GOT3 (cell line): ENCODE measurements around the gene LIFR.

ENCODE experiments used
- DNase-seq: peaks from one replicate; lab custom pipeline; 2025; ENCODE audit warnings: mixed read lengths; lab: John Stamatoyannopoulos, UW

LIFR gene

DNA sequence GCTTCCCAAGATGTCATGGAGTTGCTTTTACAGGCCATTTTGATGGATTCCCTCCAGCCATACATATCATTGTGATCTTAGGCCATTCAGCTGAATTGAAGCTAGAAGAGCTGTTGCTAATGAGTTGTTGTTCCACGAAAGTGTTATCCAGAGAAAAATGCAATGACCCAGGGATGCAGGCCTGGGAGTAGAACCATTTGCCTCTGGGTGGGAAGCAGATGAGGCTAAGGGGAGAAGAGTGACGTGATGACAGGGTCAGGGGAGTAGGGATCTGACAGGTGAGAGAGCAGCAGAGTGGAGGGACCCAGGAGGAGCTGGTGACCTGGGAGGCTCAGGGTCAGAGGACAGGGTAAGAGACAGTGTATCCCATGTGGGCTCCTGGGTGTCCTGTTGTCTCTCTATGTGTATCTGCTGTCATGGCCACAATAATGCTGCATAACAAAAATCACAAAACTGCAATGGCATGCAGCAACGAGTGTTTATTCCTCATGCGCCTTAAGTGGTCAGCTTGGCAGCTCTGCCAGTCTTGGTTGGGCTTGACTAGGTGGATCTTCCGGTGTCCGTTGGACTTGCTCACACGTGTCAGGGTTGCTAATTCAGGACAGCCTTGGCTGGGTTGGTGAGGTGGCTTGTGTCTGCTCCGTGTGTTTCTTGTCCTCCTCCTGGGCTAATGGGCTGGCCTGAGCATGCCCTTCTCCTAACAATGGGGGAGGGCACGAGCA lies 90.6 kb downstream of the LIFR start:
- no peak for DNase-seq

DNA sequence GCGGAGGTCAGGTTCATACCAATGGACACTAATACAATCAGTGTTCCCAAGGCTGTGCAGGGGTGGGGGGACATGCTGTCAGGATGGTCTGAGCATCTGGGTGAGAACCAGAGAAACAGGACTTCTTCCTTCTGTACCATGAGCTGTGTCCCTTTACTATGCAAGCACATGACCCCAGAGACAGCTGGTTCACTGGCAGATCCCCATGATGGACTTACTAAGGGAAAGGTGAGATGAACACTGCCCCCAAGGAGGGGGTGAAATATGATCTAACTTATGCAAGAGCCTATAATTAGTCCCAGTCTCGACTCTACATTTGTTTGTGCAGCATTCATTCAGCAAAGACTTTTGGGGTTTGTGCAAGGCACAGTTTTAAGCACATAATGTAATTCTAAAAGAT lies 91.4 kb downstream of the LIFR start:
- DNase-seq: no peak

DNA sequence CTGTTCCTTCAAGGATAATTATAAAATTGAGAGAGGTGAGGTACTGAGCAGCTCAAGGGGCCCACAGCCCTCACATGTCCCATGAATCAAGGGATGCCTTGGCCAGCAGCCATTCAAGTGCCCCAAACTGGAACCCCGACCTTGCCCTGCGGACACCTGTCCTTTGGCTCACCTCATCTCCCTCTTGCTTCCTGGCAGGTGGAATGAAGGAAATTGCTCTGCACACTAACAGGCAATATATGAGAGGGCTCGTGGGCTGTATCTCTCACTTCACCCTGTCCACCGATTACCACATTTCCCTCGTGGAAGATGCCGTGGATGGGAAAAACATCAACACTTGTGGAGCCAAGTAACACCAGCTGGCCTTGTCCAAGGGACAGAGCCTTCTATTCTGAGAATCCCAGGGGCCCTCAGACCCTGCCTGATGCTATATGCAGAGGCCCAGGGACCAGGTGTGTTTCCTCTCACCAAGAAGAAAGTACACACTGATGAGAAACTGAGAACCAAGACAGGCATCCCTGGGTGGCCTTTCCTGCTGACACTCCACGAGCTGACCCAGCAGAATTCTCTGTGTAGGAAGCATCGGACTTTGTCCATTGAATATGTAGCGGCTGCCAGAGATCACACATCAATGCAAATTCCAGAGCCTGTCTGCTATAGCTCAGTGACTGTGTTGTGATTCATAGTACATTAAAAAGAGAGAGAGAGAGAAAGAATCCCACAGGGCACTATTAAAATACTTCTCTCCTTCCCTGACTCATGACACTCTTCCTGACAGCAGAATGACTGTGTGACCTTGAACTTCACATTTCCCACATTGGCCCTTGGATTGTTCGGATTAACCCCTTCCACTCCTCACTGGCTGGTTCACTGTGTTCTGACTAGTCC lies 92.6 kb downstream of the LIFR start:
- DNase-seq: no peak

DNA sequence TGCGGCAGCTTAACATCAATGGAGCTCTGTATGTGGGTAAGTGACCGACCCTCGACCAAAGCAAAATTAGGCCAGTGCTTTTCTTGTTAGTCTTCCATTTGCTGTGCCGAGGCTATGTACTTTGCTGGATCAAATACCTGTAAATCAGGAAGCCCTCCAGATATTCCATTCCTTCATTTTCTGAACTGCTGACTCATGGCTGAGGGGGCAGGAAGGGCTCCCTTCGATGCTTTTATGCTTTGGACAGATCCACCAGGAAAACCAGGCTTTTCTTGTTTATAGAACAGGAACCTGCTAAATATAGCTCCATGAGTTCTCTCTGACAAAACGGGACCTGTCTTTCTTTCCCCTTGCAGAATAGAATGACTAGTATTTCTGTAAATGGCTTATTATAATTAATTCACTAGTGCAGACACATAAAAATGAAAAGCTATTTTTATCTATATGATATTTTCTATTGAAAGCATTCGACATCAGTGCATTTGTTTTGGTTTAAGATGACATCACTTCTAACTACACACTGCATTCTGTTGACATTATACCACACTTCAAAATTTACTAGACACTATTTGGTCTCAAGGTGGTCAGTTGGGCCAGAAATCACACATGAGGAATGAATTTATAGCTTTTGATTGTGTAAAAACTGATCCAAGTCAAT lies 93.3 kb downstream of the LIFR start:
- no peak for DNase-seq

DNA sequence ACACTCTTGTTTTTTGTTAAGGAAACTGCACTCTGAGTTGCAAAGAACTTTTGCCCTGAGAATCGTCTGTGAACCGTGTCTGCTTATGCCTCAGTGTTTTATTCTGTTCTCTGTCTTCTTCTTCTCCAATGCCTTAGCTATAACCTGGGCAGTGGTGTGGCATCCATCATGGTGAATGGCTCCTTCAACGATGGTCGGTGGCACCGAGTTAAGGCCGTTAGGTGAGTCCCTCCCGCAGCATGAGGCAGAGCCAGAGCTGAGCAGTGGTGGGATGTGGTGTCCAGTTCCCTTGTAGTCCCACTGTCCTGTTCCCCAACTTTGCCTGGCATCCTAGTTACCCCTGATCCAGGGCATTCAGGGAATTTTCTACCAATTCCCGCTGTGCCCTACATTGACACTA lies 98.3 kb downstream of the LIFR start:
- no peak for DNase-seq

DNA sequence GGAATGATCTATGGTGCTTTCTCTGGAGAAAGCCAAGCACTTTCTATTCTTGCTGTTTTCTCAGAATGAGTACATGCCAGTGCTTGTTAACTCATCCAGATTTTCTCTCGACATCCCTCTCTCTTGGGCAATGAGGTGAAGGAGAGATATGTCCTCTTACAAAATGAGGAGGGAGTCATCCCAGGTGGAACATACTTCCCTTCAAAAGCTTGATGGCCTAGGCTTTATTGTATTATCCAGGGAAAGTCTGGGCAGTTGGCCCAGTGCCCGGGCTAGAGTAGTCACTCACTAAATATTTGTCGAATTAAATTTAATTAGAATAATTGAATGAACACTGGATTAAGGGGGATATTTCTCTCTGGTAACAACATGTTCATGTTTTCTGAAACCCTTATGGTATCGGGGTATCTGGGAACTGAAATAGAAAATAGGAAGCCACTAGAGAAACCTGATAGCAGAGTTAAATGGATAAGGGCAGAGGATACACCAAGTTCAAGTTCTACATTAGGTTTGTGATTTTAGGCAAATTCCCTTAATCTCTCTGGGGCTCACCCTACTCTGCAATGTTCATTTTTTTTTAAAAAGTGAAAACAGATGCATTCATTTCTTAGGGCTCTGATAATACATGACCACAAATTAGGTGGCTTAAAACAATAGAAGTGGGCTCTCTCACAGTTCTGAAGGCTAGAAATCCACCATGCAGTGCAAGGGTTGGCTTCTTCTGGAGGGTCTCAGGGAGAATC lies 99.6 kb downstream of the LIFR start:
- no peak for DNase-seq

DNA sequence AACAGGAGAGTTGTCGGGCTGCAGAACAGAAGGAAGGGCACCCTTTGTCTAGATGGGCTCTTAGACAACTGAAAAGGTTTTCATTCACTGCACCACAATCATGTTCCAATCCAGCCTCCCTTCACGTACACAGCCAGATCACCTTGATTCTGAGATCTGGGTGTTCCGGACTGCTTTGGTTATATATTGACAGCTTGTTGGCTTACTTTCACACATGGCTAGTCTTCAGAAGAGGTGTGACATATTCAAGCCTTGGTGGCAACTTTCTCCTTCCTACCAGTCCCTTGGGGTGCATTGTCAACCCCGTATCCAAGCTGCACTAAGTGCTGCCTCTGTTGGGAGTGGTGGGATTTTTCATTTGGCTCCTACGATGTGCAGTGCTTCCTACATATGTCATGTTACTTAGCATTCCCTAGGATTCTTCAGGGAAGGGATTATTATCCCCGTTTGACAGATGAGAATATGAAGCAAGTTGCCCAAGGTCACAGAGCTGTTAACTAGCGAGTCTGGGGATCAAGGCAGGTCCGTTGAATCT lies 100.6 kb downstream of the LIFR start:
- DNase-seq: no peak

DNA sequence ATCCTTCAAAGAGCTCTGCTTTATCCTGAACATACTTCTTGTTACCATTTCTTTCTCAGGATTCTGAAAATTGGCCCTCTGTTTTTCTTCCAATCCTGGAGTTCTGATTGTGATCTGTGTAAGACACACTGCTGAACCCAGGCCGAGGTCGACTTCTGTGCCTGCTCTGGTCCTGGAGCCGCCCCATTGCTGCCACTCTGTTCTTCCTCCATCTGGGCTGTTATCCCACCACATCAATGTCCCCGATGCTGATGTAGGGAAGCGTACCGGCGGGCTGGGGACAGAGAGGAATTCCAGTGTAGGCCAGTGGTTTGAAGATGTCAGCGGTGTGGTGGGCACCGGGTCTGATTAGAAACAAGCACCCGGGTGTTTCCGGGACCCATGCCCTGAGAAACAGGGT lies 102.5 kb downstream of the LIFR start:
- no peak for DNase-seq

DNA sequence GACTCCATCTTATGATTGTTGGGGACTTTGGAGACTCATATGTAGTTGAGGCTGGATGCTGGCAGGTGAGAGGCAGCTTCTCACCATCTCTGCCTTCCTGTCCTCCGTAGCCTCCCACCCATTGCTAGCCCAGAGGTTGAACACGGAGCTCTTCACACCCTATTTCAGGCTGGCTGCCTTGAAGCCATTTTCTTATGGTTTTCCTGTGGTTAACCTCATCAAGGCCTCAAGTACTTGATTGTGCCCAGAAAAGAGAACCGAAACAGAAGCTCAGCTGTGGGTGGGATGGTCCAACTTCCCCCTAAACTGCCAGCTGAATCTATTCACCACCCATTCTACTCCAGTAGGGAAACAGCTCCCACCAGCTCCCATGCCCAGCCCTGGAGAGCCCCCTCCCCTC lies 102.9 kb downstream of the LIFR start:
- DNase-seq: no peak

DNA sequence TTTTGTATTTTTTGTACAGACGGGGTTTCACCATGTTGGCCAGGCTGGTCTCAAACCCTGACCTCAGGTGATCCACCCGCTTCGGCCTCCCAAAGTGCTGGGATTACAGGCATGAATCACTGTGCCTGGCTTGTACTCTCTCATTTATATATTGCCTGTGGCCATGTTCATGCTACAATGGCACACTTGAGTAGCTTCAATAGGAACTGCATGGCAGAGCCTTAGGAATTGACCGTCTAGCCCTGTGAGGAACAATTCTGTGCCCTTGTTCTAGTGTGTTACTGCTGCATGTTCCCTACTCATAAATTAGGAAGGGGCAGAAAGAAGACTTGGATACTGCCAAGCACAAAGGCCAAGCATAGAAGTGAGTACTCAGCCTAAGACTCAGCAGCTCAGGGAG lies 104.2 kb downstream of the LIFR start:
- no peak for DNase-seq

DNA sequence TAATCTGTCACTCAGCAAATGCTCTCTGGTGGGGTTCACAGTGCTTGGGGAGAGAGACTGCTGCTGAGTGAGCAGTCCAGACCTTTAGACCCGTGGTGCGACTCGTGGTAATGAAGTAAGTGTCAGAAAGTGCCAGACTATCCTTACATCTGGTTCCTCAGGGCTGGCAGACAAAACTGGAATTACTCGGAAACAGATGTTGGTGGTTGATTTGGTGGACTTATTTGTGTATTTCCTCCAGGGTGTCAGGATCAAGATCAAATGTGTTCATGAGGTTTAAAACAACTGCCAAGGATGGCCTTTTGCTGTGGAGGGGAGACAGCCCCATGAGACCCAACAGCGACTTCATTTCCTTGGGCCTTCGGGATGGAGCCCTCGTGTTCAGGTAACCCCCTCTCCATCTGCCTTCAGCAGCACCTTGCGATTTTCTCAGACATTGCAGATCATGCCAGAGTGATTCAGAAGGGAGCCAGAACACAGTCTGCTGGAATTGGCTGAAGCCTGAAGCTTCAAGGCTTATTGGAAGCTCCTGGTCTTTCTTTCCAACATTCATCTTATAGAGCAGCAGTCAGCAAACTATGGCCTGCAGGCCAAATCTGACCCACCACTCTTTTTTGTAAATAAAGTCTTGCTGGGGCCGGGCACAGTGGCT lies 105.2 kb downstream of the LIFR start:
- no peak for DNase-seq

DNA sequence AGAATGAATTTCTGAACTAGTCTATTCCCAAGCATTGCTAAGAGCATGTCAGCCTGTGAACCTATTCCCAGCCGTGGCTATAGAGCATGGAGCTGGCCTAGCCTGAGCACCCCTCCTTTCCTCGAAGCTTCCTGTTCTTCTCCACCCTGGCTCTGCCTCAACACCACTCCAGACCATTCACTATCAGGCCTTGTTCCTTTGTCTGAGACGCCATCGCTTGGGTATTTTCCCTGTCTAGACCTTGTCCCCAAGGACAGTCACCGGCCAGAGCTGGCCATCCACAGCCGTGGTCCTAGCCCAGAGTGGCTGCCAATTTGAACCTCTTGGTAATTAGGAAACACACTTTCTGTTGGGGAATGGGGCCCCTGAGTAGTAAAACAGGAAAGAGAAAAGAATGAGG lies 105.8 kb downstream of the LIFR start:
- DNase-seq: no peak

DNA sequence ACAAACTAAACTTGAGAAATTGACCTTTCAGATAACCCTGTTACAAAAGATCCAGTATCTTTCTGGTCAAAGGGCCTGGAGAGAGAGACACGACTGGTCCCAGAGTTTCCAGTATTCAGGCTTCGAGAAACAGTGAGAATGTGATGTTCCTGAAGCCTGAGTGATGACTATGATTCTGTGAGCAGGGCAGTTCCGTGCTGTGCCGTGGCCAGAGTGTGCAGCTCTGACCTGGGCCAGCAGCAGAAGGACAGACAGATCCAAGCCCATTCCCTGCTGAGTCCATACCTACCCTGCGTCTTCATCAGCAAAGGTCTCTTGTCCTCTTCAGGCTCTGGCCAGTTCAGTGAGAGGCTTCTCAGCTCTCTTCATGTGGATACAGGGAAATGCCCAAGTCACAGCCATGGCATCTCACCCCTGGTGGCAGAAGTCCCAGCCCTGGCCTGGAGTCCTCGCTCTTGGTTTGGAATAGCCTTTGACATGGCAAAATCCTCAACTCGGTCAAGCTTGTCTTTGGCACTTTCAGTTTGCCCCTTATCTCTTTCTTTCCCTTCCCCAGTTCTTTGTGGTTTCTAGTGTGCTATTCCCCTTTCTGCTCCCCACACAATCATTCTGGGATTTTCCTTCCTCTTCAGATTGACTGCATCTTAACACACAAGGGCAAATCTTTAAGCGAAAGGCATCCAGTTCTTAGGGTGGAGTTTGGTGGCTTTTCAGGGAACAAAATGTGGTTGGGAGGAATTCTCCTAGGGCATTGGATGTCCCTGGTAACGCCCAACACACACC lies 107.7 kb downstream of the LIFR start:
- no peak for DNase-seq

DNA sequence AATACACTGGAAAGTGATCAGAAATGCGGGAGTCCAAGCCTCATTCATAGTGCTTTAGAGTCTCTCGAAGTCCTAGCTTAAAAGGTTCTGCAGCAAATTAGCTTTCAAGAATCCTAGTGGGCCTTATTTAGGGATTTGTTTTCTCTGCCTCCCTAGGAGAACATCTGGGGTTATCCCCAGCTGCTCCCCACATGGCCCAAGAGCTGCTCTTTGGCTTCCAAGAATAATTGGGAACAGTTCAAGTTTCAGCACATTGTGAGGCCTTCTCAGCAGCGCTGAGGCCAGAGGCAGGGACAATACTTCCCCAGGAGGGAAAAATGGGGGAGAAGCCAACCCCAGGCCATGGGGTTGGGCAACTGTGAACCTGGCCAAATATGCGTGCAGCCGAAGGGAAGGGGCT lies 108.7 kb downstream of the LIFR start:
- DNase-seq: no peak

DNA sequence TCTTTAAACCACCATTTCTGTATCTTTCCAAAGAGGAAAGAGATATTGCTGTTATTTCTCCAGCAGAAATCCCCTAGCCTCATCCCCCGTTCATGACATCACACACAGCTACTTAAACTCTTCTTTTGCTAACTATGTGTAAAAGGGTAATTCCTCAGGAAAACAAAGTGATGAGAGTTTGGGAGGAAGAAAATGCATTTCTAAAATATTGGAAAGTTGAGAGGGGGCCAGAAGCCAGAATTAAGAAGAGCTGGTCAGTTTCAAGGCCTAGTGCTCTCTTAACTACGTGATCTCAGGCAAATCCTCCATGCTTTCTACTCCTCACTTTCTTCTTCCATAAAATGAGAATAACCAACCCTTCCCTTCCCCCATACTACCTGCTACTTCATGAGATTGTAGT lies 109.4 kb downstream of the LIFR start:
- no peak for DNase-seq

DNA sequence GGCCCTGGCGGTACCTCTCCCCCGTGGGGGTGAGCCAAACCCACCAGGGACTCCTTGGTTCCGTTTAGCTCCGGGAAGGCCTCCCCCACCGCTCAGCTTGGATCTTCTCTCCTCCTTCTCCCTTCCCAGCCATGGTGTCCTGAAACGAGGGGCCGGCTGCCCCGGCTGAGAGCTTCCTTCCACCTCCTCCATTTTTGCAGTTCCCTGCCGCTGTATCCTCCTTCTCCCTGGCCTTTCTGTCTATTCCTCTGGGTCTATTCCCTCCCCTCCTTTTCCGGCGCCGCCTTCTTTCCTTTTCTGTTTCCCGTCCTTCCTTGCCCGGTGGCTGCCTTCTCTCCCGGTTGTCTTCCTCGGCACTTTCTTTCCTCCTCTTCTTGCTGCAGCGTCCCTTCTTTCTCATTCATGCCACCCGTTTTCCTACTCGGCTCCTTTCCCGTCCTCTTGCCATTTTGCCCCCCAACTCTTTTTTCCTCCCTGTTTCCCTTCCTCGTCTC lies 110.4 kb downstream of the LIFR start:
- no peak for DNase-seq

DNA sequence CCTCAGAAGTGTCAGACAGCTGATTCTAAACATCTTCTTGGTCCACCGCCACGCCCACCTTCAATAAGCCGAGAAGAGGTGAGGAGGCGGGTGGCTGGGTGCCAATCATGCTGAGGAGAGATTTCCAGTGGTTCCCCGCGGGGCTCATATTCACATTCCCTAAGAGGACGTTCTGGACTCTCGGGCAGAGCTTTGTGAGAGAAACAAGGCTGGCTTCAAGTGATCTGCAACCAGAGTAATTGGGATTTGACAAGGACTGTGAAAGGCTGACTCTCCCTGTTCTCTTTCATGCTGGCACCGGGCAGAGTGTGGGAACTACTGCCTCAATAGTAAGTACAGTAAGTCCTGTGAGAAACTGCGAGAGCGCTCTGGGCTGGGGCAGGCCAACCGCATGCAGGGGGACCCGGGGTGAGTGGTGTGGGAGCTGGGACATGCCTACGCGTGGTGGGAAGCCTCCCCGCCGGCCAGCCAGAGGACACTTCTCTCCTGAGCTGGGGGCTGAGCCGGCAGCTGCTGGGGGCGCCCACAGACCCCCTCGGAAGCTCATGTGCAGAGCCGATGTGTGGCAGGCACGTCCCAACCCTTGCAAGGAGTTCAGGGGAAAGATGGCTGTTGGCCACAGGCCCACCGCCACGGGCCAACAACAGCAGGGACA lies 110.9 kb downstream of the LIFR start:
- DNase-seq: no peak

DNA sequence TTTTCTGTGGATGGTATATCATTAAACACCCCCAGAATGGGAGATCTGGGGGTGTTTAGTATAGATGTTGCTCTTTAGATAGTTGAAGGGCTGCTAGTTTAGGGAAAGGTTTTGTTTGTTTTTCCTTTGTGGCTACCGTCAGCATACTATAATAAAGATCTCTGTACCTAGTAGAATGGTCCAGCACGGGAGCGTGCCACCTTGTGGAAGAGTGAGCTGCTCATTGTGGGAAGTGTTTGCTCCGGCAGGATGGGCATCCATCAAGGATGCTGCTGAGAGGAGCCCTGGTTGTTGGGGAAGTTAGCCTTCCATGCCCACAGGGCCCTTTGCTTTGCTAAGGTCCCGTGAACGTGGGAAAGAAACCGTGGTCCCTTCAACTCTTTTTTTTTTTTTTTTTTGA lies 113.1 kb downstream of the LIFR start:
- no peak for DNase-seq

DNA sequence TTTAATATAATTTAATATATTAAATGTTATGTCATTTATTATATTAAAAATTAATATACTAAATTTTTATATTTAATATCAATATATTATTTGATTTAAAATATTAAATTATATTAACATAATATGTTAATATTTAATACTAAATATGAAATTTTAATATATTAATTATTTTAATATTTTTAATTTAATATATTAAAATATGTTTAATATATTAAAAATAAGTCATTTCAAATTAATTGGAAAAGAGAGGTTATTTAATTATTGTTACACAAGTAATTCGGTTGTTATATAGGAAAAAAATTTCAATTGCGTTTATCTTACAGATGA lies 114.2 kb downstream of the LIFR start:
- DNase-seq: no peak
